ENCODE data around the gene MECR.

The MECR gene

GRCh38 chr1:29255134-29255666 is 24.5 kb upstream of the MECR start:
- DNase-seq, result no peak

DNA sequence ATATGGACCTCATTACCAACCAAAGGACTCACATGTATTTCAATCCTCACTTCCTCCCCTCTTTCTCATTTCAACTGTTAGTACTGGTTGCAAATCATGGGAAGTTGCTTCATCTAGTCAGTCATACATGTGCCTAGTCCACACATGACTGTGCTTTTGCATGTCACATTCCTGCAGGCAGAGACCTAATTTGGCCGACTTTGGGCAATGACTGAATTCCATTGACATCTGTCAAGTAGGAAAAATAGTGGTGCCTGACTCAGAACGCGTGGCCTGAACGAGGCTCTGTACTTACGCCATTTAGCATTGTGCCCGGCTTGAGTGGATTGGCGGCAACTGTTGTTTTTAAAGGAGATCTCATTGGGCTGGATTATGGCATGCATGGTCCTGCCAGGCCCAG is 23.6 kb upstream of the MECR start:
- no peak for DNase-seq

DNA sequence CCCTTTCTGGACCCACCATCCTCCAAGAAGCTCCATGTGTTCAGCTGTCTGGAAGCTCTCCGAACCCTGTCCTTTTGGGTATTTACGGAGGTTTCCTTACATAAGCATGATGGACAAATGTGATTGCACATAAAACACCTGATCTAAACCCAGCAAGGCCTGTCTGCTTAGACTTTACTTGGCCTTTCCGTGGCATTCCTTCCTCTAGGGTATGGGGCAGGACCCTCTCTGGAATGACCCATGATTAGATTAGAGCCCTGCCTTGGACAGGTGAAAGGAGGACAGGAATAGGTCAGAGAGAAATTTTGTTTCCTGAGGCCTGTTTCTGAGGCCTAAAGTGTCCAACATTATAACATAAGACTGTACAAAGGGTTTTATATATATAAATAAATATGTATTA is 22.4 kb upstream of the MECR start:
- DNase-seq, result no peak

- no peak for DNase-seq
These were observed 20.7 kb upstream of the MECR start for GRCh38 chr1:29251164-29252124.

- DNase-seq, result no peak
These were observed 19.3 kb upstream of the MECR start for GRCh38 chr1:29249951-29250581.

GRCh38 chr1:29249170-29249691 is 18.5 kb upstream of the MECR start:
- DNase-seq, result no peak

DNA sequence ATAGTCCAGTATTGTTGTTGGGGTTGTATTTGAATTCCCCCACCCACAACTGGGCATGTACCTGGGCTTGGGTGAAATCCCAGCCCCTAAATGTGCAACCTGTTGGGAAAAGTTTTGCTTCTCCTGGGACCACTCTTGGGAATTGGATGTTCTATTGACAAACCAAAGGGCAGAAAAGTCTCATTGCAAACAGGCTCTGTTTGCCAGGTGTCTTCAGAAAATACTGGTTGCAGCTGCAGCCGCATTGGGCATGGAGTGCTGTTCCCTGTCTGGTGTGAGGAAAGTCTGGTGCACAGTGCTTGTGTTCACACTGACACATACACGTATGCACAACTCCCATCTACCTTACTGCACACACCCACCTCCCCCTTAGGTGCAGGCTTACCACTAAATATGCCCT is 17.7 kb upstream of the MECR start:
- no peak for DNase-seq

DNA sequence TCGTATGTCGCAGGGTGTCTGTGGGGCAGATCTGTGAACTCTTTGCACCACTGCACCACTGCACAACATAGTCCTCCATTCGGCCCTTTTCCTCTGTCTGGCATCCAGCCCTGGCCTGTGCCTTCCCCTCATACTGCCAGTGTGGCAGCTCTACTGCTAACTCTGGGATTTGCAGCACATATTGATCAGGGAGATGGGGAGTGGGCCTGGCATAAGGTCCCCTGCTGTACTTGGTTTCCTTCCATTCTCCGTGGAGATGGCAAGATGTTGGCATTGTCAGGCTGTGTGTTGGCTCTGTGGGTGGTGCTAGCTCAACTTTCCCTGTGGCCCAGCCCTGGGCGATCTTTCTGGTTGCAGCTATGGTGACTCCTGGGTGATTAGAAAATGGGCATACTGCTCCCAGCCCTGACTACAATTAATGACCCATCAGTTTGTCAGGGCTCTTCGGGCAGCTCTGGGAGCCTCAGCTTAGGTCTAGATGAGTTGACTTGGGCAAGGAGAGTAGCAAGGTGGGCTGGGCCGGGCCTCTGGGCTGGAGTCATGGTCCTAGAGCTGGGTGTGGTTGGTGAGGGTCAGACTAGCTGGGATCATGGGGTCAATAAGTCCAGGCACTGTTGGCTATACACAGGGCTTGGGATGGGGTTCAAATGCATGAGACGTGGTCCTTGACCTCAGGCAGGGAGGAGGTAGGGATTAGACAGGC is 17.0 kb upstream of the MECR start:
- no peak for DNase-seq

GRCh38 chr1:29247044-29247443 is 16.3 kb upstream of the MECR start:
- DNase-seq, result no peak

DNA sequence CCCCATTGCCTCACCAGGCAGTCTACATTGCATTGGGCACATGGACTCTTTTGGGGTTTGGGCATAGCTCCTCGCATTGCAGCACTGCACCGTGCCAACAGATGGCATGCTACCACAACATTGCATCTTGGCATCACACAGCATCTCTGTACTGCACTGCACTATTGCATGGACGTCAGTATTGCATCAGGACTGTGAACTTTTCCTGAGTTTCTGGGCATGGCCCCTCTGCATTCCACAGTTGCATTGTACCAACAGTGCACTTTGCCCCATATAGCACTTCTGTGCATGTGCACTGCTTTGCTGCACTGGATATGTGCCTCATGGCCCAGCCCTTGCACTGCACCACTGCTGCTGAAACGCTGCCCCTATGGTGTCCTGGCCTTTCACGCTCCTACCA is 15.1 kb upstream of the MECR start:
- peak; percentile 20 for DNase-seq

DNA sequence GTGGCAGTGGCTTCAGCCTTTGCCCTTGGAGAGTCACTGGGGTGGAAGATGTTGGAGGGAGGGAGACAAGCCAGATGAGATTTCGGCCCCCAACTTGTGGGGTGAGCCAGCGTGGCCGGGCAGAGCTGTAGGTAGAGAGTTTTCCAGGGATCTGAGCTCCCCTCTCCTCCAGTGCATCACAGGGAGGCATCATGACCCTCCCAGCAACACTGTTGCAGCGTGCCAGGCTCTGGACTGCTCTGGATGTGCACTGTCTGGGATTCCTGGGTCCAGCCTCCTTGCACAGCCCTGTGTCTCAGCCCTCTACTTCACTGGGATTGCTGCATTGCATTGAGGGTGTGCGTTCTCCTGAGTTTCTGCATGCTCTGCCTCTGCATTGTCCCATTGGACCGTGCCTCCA is 14.5 kb upstream of the MECR start:
- no peak for DNase-seq

DNA sequence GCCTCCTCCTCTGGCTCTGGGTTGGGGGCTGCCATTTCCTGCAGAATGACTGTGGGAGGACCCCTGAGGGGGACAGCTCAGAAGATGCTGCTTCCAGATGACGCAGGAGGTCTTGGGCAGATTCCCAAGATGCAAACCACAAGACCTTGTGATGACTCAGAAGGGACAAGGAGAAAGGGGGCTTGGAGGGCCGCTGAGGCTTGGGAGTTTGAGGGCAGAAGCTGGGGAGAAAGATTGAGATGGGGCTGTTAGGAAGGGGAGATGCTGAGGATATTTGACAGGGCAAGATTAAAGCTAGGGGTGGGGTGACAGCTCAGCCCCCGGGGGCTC is 13.1 kb upstream of the MECR start:
- no peak for DNase-seq

DNA sequence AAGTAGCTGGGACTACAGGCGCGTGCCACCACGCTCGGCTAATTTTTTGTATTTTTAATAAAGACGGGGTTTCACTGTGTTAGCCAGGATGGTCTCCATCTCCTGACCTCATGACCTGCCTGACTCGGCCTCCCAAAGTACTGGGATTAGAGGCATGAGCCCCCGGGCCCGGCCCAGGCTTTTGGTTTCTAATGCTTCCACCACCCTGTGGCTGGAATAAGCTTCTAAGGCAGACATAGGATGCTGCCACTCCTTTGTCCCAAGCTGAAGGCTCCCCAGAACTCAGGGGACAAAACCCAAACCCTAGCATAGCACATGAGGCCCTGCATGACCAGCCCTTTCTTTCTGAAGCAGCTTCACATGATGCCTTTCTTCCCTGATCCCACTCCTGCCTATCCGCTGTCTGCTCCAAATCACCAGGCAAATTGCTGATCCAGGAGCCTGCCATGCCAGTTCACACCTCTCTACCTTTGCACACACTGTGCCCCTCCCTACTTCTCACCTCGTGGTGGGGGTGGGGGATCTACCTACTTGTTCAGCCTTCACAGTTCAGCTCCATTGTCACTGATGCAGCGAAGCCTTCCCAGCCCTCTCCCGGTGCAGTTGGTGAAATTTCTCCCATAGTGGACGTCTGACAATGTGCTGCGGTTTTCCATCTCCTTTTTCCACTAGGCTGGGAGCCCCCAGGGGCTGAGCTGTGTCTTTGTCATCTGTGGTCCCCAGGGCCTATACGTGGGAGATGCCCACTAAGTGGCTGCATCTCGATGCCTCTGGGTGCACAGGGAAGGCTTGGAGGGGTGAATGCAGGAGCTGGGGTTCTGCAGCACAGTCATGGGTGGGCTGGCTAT is 12.5 kb upstream of the MECR start:
- no peak for DNase-seq

GRCh38 chr1:29240986-29241385 is 10.3 kb upstream of the MECR start:
- no peak for DNase-seq

DNA sequence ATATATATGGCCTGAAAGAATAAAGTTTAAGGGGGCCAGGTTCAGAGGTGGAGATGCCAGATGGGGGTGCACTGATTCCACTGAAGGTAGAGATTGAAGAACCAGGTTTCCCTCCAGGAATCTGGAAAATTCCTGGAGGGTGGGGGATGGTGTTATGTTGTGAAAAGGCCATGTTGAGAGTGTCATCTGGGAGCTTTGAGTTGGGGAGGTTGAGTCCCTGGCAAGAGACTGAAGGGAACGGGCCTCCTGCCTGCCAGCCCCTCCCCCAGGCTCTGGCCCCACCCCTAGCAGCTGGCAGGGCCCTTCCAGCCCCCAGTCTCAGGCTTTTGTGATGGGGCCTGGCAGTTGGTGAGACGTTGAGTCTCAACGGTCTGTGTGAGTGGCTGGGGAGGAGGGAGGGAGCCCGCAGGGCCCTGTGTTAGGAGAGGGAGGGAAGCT is 9.7 kb upstream of the MECR start:
- DNase-seq, result peak; percentile 19

DNA sequence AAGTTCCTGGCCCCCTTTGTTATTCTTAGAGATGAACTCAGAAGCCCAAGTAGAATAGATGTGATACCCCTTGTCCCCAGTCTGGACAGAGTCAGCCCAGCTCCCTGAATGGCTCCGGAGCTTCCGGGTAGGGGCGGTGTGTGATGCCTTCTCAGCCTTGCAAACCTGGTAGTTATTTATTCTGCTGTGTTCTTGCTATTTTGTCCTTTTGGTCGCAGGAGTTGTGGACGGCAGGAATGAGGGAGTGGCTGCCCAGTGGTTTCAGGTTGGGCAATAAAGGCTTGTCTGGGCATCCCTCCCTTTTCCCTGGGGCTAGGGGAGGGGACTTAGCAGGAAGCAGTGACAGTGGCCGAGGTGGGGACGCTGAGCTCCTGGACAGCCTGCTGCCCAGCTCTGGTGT is 8.4 kb upstream of the MECR start:
- no peak for DNase-seq

DNA sequence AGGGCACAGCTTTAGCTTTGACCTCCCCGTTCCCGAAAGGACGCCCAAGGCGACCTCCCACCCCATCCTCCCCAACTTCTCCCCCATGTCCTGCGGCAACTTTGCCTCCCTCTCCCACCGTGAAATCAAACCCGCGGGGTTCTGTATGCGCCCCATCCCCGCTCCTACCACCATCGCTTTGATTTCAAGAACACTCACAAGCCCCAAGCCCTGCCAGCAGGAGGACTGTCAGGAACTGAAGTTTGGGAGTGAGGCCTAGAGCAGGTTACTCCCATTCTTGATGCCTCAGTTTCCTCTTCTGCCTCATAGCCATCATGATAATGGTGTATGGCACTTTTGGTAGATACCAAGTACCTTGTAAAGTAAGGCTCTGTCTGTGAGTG is 7.9 kb upstream of the MECR start:
- no peak for DNase-seq

DNA sequence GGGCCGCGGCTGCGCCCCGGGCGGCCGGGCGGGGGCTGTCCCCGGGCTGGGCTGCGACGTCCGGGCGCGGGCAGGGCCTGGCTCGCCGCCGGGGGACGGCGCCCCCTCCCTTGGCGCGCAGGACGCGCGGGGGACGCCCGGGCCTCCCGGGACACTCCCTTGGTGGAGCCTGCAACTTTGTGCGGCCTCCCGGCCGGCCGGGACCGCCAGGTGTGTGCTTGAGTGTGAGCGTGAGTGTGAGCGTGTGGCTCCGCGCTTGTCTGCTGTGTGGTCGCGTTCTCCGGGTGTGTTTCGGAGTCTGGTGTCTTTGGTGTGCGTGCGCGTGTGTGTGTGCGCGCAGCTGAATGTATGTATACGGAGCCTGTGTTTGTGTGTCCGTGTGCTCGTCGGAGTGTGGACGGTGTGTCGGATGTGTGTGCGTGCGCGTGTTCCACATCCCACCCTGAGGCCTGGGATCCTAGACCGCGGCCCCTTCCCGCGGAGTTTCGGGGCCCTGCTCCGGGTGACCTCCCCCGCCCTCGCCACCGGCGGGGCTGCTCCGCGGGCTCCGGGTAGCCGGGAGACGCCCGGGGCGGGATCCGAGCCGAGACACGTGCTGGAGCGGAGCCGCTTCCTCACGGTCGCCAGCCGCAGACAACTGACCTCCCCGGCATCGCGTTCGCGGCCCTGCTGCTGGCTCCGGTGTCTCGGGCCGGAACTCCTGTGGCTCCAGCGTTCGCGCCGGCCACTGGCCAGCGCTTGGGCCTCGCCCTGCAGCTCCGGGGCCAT is 7.3 kb upstream of the MECR start:
- DNase-seq, result no peak

- DNase-seq, result peak; percentile 17
These were observed 6.5 kb upstream of the MECR start for GRCh38 chr1:29237129-29237821.

DNA sequence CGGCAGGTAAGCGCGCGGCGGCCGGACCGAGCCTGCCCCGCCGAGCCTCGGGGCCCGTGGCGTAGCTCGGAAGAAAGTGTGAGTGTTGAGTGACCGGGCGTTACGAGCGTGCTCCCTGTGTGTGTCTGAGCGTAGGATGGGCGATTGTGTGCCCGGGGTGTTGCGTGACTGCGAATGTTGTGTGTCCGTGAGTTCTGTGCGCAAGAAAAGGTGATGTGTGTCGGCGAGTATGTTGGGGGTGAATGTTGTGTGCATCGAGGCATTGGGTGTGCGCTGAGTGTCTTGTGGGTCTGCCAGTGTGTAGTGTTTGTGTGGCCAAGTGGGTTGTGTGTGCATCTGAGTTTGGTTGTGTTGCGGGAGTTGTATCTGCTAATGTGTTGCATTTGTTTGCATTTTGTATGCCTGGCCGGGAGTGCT is 6.0 kb upstream of the MECR start:
- DNase-seq, result no peak
